ENCODE results near the gene CFDP1.
"Not testable (repeated sequence)": the region's sequence is repeated elsewhere in the genome, so short reads cannot be mapped to it uniquely, and the experiment has no call there.

The CFDP1 gene

DNA sequence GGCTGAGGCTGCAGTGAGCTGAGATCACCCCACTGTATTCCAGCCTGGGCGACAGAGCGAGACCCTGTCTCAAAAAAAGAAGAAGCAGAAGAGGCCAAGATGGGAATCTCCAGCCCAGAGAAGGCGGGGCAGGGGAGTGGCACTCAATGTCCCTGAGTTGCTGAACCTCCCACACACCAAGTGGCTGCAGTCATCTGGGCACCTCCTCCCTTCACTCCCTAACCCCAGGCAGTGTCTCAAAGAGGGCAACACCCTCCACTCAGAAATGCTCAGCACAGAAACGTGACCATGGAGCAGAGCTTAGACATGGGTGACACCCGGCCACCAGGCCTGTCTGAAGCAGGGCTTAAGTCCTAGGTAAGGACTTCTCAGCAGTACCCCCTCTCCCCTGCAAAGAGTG is 145.6 kb downstream of the CFDP1 start:
- no peak for DNase-seq

DNA sequence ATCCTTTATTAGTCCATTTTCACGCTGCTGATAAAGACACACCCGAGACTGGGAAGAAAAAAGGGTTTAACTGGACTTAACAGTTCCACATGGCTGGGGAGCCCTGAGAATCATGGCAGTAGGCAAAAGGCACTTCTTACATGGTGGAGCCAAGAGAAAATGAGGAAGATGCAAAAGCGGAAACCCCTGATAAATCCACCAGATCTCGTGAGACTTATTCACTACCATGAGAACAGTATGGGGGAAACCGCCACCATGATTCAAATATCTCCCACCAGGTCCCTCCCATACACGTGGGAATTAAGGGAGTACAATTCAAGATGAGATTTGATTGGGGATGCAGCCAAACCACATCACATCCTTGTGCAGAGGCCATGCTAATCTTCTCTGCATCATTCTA is 146.9 kb downstream of the CFDP1 start:
- no peak for DNase-seq

DNA sequence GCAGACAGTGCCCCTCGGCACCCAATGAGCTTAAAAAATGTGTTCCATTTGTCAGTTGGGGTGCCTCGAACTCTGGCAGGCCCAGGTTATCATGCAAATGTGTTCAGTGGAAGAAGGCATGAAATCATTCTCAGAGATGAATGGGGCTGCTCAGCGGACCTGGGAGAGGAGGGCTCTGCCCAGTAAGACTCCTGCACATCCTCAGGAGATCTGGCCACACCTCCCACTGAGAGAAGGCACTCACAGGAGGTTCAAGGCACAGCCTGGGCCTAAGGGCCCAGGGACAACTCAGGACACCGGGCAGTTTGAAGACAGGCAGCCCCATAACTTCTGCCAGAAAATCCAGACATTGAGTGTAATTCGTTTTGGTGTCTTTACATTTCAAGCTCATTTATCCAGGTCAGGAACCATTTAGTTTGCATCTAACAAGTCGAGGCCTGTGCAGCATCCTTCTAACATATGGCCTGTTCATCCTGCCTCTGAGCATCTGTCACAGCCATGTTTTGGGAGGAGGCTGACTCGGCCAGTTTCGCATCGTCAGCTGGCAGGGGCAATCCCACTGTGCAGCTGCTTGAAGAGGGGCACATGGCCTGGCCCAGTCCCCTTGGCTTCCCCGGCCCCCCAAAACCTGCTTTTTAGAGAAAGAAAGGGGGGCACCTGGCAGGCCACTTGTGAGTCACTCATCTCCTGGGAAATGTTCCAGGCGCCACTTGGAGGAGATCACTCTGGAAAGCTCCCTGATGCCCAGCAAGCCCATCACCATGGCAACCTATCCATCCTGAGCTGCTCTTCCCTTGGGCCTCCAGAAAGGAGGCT is 150.6 kb downstream of the CFDP1 start:
- DNase-seq, result no peak

DNA sequence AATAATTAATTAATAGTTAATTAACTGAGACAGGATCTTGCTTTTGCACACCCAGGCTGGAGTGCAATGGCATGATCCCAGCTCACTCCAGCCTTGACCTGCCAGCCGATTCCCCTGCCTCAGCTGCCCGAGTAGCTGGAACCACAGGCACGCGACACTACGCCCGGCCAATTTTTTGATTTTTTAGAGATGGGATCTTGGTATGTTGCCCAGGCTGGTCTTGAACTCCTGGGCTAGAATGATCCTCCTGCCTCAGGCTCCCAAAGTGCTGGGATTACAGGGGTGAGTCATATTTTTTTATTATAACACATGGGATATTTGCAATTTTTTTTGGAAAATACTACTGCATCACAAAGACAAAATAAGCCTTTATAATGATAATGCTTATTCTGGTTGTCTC is 151.5 kb downstream of the CFDP1 start:
- no peak for DNase-seq

DNA sequence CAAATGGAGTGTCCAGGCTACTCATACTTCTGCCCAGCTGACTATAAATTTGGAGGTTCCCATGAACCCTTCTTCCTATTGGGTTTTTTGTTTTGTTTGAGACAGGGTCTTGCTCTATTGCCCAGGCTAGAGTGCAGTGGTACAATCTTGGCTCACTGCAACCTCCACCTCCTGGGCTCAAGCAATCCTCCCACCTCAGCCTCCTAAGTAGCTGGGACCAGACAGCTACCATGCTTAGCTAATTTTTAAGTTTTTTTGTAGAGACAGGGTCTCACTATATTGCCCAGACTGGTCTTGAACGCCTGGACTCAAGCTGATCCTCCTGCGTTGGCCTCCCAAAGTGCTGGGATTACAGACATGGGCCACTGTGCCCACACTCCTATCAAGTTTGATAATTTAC is 152.3 kb downstream of the CFDP1 start:
- not testable (repeated sequence) for DNase-seq

DNA sequence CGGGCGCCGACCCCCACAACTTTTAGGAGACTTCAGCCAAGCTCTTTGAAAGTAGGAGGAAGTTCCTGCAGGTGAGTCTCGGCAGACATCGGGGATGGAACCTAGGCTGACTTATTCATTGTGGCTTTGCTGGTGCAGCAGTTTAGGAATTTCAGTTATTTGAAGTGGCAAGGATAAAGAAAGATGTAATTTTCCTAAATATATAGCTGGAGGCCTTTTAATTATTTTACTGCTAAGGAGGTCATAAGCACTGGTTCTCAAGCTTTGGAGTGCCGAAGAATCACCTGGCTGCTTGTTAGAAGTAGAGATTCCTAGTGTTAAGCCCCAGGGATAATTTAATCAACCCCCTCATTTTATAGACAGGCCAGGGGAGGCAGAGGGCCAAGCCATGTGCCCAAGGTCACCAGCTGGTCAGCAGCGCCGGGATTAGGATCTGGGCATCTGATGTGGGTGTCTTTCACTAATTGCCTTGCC is 152.9 kb downstream of the CFDP1 start:
- no peak for DNase-seq

DNA sequence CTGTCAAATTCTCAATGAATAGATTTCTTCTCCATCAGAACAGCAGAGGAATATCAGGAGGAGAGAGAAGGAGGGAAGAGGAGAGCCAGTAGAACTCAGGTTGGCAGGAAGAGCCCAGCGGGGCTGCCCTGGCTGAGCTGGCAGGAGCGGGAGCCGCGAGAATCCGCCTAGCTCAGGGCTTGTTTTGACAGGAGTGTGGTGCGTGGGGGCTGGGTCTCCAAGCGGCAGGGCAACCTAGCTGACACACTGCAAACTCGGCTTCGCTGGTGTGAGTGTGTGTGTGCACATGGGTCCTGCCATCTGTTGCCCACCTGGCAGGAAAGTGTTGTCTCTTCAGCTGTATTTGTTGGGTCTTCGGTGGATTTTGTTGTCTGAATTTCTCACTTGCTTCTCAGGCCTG is 154.0 kb downstream of the CFDP1 start:
- no peak for DNase-seq

DNA sequence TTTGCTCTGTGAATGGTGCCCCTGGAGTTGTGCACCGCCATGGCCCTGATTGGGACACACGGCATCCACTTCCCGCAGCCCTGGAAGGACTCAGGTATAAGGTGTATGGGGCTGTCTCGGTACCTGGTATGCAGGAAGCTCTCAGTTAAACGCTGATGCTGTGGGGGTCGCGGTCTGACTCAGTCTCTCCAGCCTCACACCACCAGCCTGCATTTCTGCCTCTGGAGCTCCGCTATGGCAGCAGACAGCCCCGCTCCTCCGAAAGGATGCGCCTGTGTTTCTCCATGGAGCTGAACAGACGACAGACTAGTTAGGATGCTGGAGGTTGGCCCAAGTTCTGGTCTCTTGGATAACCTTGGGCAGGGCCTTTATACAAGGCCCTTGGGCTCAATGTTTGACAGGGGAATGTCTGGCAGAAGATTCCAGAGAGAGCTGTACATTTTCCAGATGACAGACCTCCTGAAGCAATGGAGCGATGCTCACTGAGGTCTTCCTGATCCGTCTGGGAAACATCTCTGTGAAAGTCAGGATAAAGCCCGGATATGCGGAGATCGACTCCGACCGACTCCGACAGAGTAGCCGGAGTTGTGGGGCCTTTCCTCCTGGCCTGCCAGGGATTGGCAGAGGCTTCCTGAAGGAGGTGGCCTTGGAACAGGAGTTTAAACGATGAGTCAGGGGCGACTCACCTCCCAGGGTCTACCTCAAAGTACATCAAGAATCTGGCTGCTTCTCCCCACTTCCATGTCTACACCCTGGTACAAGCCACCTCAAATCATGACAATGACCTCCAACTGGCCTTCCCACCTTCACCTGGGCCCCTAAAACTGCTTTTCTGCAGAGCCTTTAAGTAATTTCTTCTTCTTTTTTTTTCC is 160.0 kb downstream of the CFDP1 start:
- no peak for DNase-seq

DNA sequence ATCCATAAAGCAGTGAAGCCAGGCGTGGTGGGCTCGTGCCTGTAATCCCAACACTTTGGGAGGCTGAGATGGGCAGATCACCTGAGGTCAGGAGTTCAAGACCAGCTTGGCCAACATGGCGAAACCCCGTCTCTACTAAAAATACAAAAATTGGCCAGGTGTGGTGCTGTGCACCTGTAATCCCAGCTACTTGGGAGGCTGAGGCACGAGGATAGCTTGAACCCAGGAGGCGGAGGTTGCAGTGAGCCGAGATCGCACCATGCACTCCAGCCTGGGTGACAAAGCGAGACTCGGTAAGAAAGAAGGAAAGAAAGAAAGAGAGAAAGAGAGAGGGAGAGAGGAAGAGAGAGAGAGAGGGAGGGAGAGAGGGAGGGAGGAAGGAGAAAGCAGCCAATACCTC is 160.7 kb downstream of the CFDP1 start:
- DNase-seq, result not testable (repeated sequence)

DNA sequence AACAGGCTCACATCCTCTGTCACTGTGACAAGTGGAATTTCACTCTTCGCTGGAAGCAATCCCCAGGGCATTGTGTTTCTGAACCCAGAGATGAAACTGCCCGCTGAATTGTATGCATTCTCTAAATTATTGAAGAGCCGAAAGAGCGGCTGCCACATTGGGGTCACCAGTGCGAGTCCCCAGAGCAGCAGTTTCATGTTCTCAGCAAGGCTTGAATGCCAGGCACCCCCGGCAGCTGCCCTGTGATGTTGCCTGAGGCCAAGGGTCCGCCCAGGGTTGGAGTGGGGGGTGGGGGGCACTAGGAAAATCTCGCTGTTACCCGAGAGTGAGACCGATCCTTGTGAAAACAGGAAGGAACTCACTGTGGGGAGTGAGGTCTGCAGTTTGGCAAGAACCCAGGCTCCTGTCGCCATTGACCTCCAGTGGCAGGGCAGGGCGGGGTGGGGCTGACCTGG is 161.2 kb downstream of the CFDP1 start:
- DNase-seq, result no peak

DNA sequence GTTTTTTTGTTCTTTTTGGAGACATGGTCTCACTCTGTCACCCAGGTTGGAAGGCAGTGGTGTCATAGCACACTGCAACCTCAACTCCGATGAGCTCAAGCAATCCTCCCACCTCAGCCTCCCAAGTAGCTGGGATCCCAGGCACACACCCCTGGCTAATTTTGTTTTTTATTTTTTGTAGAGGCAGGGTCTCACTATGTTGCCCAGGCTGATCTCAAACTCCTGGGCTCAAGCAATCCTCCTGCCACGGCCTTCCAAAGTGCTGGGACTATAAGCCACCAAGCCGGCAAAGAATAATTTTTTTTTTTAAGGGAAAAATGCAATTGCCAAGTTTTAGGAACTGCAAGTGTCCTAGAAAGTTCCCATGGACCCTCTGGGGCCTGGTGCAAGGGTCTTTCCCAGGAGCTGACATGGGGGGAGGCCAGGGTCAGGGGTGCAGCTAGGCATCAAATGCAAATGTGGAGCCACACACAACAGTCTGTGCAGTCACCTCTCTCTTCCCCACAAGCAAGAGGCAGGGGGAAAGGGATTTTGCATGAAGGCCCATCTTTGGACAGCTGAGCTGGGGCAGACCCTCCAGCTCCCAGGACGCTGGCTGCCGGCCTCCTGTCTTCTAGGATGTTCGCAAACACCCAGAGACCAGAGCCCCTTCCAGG is 161.7 kb downstream of the CFDP1 start:
- no peak for DNase-seq

DNA sequence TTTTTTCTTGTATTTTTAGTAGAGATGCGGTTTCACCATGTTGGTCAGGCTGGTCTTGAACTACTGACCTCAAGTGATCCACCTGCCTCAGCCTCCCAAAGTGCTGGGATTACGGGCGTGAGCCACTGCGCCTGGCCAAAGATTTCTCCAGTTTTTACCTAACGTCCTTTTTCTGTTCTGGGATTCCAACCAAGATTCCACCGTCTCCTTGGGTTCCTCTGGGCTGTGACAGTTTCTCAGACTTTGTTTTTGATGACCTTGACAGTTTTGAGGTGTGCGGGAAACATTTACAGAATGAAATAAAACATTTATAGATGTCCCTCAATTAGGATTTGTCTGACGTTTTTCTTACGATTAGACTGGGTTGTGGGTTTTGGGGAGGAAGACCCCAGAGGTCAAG is 163.9 kb downstream of the CFDP1 start:
- not testable (repeated sequence) for DNase-seq

DNA sequence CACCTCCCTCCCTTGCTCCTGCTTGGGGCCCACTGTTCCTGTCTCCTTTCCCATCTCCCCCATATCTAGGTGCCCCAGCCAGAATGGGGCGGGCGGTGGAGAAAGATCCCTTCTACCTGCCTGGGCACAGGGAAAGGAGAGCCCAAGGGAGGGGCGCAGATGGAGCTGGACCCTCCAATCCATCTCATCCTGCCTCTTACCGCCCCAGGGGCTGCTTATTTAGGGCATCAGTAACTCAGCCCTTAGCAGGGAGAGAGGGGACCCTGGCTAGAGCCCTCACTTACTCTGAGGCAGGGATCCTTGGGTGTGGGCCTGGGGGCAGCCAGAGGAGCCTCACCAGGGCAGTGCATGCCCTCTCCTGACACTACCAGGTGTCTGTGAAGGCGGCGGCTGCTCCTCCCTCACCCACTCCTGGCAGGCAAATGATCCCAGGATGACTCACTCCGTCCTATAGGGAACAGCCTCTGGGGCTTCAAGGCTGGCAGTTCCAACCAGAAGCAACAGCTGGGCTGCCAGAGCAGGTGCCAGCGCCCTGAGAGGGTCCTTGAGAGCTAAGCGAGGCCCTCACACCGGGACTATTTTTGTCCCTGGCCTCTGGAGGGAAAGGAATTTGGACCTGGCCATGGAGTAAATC is 165.6 kb downstream of the CFDP1 start:
- no peak for DNase-seq

DNA sequence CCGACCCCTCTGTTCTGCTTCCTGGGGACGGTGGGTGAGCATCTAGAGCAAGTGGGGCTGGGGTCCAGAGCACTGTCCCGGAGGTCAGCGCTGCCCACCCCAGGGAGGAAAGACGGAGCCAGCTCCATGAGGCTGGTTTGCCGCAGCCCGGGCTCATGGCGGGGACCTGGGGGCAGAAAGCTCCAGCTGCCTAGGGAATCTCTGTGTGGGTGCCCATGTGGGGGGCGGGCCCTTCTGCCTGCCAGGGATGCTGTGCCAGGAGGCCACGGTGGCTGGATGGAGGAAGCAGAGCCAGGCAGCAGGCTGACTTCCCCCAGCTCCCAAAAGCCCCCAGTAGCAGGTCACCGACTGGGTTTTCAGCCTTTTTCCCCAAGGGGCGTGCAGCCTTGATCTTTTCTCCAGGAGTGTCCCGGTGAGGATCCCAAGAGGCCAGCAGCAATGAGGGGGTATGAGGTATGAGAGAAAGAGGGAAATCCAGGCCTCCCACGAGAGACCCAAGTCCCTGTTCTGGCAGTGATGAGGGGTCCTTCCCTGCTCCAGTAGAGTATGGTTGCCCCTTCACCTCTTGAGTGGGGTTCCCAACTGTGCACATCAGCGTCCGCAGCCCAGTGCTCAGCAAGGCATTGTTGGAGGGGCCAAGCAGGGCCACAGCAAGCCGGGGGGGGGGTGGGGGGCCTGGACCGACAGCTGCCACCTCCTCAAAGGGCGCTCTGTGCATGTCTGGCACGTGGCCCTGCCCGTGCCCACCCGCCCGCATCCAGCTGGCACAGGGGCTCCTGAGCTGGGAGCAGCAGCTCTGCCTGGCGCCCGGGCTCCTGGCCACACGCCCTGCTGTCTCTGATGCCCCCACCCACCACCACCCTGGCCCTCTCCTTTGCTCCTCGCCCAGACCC is 166.3 kb downstream of the CFDP1 start:
- no peak for DNase-seq

DNA sequence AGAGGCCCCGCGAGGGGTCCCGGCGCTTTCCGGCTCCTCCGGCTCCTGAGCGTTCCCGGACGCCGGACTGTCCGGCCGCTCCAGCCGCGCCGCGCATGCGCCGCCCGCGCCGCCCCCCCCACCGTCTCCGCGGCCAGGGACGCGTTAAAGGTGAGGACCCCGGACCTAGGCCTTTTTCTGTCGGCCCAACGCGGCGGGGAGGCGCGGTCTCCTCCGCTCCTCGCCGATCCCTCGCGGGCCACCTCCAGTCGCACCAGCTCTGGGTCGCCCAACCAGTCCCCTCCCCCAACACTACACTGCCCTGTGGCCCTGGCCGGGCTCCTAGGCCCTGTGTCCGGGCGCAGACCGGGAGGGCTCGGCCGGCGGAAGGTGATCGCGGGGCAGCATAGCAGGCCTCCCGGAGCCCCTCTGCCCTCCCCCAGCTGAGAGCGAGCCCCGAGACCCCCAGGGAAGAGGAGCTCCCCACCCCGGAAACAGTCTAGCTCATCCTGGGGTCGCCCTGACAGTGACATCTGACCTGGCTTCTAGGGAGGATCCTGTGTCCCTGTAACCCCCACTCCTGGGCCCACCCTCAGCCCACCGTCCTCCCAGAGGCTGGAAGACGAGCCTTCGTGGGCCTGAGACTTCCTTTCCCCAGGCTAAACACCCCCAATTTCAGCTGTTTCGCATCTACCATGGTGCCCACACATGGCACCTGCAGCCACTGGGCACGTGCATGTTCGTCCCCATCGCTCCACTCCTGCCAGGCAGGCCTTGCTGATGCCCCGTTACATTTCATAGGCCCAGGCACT is 167.2 kb downstream of the CFDP1 start:
- no peak for DNase-seq

DNA sequence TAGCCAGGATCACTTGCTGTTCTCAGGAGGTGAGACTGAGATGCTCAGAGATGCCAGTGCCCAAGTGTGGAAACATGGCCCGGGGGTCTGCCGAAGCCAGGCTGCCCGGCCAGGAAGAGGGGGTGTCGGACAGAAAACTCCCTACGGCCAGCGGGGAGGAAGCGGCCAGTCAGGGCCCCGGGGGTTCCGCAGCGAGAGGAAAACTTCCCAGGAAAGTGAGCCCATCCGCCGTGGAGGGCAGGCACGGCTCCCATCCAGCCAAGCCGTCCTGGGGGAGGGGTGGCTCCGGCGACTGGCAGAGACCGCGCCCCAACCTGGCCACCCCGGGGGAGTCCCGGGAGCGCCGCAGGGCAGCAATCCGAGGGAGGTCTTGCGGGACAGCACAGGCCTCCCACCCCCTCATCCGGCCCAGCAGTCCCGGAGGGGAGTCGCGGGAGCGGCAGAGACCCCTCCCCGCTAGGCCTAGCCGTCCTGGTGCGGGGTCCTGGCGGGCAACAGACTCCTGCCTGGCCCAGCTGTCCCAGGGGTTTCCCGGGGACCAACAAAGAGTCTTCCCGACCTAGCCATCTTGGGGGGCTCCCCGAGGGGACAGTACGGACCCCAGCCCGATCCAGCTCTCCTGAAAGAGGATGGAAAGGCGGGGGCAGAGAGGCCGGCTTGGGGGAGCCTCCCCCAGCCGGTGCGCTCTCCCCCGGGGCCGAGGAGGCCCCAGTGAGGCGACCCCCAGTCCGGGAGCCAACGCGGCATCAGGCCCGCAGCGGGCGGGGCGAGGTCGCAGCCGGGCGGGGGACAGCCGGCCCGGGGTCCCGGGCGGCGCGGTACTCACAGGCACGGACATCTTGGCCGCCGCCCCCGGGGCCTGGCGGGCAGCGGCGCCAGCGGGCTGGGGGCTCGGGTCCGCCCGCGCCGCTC is 168.0 kb downstream of the CFDP1 start:
- DNase-seq, result no peak

DNA sequence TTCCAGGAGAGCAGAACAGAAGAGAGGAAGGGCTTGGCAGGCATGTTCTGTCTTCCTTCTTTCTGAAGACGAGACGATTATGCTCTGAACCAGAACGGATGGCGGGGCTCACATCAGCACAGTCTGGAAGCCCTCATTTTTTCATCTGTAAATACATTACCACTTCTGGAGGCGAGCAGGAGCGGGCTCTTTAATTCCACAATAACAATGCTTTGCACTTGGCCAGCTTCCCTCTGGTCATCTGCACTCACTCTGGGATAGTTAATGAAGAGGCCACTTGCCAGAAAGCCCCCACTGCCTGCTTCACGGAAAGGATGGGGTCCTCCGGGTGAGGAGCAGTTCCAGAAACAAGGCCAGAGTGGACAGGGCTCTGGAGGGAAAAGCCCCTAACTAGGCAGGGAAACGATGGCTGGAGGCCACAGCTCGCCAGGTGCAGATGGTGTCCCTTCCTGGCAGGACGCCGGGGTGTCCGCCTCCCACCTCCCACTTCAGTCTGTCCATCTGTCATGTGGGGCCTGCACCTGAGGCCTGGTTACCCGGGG is 168.8 kb downstream of the CFDP1 start:
- DNase-seq, result no peak

DNA sequence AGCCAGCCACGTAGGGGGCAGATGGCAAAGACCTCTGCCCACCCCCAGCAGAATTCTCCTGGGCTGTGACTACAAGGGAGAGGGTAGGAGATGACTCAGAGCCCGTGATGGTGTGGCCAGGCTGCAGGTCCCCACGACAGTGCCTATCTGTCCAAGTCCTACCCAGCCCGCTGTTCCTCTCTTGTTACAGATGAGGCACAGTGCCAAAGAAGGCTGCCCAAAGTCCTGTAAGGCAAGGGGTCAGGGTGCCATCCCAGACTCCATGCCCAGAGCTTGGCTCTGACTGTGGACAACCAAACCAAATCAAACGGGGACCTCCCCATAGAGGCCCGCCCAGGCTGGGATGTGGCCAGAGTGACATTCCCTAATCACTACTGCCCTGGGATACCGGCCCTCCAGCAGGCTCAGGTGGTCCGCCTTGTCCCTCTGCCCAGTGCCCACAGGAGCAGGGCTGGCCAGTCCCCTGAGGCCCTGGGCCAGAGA is 169.3 kb downstream of the CFDP1 start:
- no peak for DNase-seq

DNA sequence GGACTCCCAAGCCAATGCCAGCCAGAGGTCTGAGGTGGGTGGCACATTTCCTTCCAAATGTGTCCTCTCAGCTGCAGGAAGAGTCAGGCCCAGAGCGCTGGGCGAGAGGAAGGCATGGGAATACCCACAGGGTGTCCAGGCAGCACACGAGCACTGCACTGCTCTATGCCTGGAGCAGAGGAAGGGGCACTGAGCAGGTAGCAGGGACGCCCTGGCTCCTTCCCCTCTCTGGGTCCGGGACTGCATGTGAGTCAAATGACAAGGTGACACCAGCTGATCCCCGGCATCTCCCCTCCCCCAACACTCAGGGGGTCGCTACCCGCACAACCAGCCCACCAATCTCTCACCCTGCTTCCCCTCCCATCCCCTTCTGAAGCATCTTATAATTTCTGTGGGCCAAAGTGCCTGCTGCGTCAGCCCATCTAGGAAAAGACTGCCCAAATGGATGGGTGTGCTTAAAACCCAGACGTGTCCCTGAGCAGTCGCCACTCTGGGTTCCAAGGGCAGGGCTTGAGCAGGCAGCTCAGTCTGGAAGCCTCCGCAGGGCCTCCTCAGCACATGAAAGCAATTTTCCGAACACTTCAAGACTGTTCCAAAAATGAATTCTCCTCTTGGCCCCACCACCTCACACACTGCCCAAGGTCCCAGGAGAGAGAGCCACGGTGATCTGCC is 169.9 kb downstream of the CFDP1 start:
- DNase-seq, result no peak
